Astrocyte (in vitro differentiated cells and primary cell): ENCODE measurements around the gene CTNND2. TPM values are rescaled to one million over a fixed set of nuclear protein-coding genes. Genes with fewer than 3 reads are reported as not detected.

Source experiments
- DNase-seq: peaks from one replicate; pipeline ENCODE4 v3.0.0-alpha.2; 2010; ENCODE audit warnings: low read depth
- FAIRE-seq: peaks from 2 replicates; lab custom pipeline; 2011; peaks lifted over from hg19 to GRCh38; lab: Jason Lieb, UNC
- H2AFZ ChIP-seq: 2 replicates; pipeline ENCODE4 v1.6.0; 2012; ENCODE audit warnings: low read depth, low read length, inconsistent platforms
- H3K27ac ChIP-seq: 2 replicates; pipeline ENCODE4 v1.5.1; 2011; ENCODE audit warnings: low read depth, low read length, inconsistent platforms
- H3K27me3 ChIP-seq: 2 replicates; pipeline ENCODE4 v1.6.0; 2011; ENCODE audit warnings: low read length, inconsistent platforms; ENCODE audit not compliant: insufficient read depth
- H3K36me3 ChIP-seq: 2 replicates; pipeline ENCODE4 v1.5.1; 2011; ENCODE audit warnings: low read length, inconsistent platforms; ENCODE audit not compliant: insufficient read depth
- H3K4me1 ChIP-seq: 2 replicates; pipeline ENCODE4 v1.5.1; 2011; ENCODE audit warnings: low read length, inconsistent platforms; ENCODE audit not compliant: insufficient read depth
- H3K4me2 ChIP-seq: 2 replicates; pipeline ENCODE4 v1.6.0; 2012; ENCODE audit warnings: low read length, inconsistent platforms
- H3K4me3 ChIP-seq: 2 replicates; pipeline ENCODE4 v1.5.1; 2011; ENCODE audit warnings: low read depth, mild to moderate bottlenecking, low read length, inconsistent platforms; ENCODE audit not compliant: insufficient read depth
- H3K79me2 ChIP-seq: 2 replicates; pipeline ENCODE4 v1.6.0; 2012; ENCODE audit warnings: mild to moderate bottlenecking, low read length, inconsistent platforms; ENCODE audit not compliant: insufficient read depth
- H3K9ac ChIP-seq: 2 replicates; pipeline ENCODE4 v1.6.0; 2012; ENCODE audit warnings: mild to moderate bottlenecking, low read length, inconsistent platforms
- H3K9me3 ChIP-seq: 2 replicates; pipeline ENCODE4 v1.5.1; 2012; ENCODE audit warnings: low read depth, mild to moderate bottlenecking, low read length, inconsistent platforms; ENCODE audit not compliant: insufficient read depth
- H4K20me1 ChIP-seq: 2 replicates; pipeline ENCODE4 v1.6.0; 2012; ENCODE audit warnings: low read length, inconsistent platforms; ENCODE audit not compliant: insufficient read depth
- H3K27ac Mint-ChIP-seq: one replicate; pipeline ENCODE4 v1.8.0; 2021; ENCODE audit warnings: mild to moderate bottlenecking, mixed read lengths; ENCODE audit not compliant: unreplicated experiment
- H3K27me3 Mint-ChIP-seq: one replicate; pipeline ENCODE4 v1.8.0; 2021; ENCODE audit warnings: low read depth, mixed read lengths; ENCODE audit not compliant: unreplicated experiment
- H3K36me3 Mint-ChIP-seq: one replicate; pipeline ENCODE4 v1.8.0; 2021; ENCODE audit warnings: low read depth, mixed read lengths; ENCODE audit not compliant: unreplicated experiment
- H3K4me1 Mint-ChIP-seq: one replicate; pipeline ENCODE4 v1.8.0; 2021; ENCODE audit warnings: low read depth, mixed read lengths; ENCODE audit not compliant: unreplicated experiment
- H3K4me3 Mint-ChIP-seq: one replicate; pipeline ENCODE4 v1.8.0; 2021; ENCODE audit warnings: mild to moderate bottlenecking, moderate library complexity, mixed read lengths; ENCODE audit not compliant: unreplicated experiment
- H3K9me3 Mint-ChIP-seq: one replicate; pipeline ENCODE4 v1.8.0; 2021; ENCODE audit warnings: mild to moderate bottlenecking, mixed read lengths; ENCODE audit not compliant: unreplicated experiment
- EZH2 ChIP-seq: IDR thresholded peaks from 2 replicates; pipeline ENCODE4 v1.6.1; 2012; ENCODE audit warnings: mild to moderate bottlenecking, low read length, inconsistent platforms; ENCODE audit not compliant: insufficient read depth
- total RNA-seq: library from RNA; stranded (reverse); gene quantifications from 2 replicates; pipeline ENCODE4 v1.2.1, GENCODE V29; 2021
- TF ChIP-seq, protein P1 (sequence below): IDR thresholded peaks from 2 replicates; pipeline ENCODE4 v1.5.1; 2011; ENCODE audit warnings: low read depth, mild to moderate bottlenecking, inconsistent platforms, low read length, moderate library complexity; ENCODE audit not compliant: insufficient read depth

Gene CTNND2
- total RNA-seq, 1 donor from 2014 or later, result 4.5 TPM

DNA sequence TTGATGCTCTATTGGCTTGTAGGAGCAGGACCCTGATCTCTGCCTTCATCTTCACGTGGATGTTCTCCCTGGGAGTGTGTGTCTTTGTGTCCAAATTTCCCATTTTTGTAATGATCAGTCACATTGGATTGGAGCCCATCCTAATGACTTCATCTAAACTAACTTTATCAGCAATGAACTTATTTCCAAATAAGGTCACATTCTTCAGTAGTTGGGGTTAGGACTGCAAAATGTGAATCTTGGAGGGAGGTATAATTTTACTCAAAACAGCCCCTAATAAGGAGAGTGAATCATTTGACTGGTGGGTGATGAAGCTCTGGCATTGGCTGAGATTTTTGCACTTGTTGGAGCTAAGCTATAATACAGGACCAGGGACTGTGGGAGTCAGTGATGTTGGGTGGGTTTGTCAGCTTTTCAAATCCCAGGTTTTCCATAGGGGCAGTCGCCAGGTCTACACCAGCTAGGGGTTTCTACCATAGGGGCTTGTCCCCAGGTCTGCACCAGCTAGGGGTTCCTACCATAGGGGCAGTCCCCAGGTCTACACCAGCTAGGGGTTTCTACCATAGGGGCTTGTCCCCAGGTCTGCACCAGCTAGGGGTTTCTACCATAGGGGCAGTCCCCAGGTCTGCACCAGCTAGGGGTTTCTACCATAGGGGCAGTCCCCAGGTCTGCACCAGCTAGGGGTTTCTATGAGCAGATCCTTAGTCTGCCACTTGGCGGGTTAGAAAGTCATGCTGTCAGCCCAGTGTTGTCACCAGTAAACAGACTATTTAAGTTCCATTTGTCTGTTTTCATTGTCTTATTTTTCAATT lies 760.6 kb downstream of the CTNND2 start:
- H3K27ac Mint-ChIP-seq, result no peak overlapping the region
- TF ChIP-seq, protein P1, sequence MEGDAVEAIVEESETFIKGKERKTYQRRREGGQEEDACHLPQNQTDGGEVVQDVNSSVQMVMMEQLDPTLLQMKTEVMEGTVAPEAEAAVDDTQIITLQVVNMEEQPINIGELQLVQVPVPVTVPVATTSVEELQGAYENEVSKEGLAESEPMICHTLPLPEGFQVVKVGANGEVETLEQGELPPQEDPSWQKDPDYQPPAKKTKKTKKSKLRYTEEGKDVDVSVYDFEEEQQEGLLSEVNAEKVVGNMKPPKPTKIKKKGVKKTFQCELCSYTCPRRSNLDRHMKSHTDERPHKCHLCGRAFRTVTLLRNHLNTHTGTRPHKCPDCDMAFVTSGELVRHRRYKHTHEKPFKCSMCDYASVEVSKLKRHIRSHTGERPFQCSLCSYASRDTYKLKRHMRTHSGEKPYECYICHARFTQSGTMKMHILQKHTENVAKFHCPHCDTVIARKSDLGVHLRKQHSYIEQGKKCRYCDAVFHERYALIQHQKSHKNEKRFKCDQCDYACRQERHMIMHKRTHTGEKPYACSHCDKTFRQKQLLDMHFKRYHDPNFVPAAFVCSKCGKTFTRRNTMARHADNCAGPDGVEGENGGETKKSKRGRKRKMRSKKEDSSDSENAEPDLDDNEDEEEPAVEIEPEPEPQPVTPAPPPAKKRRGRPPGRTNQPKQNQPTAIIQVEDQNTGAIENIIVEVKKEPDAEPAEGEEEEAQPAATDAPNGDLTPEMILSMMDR, result no peak
- TF ChIP-seq EZH2, result no peak
- DNase-seq (peak; percentile 62), FAIRE-seq (no peak)
- Histone ChIP-seq H3K79me2 (no peaks in the 10 kb centered on the region), H2AFZ (no peak overlapping the region), H3K4me2 (no peak overlapping the region), H4K20me1 (no peaks in the 10 kb centered on the region), H3K4me3 (no peak overlapping the region), H3K4me1 (peaks cover 3% of the 10 kb centered on the region), H3K9me3 (no peaks in the 10 kb centered on the region), H3K9ac (no peak overlapping the region), H3K27ac (no peak overlapping the region), H3K27me3 (no peaks in the 10 kb centered on the region), H3K36me3 (no peaks in the 10 kb centered on the region)
- no peak overlapping the region for H3K4me3 Mint-ChIP-seq
- H3K4me1 Mint-ChIP-seq, result peaks cover 10% of the 10 kb centered on the region
- peaks cover 2% of the 10 kb centered on the region for H3K36me3 Mint-ChIP-seq
- H3K27me3 Mint-ChIP-seq, result peaks cover 12% of the 10 kb centered on the region
- H3K9me3 Mint-ChIP-seq, result peaks cover 3% of the 10 kb centered on the region

GRCh38 chr5:11139217-11139865 lies 764.9 kb downstream of the CTNND2 start:
- no peaks in the 10 kb centered on the region for H3K27me3 ChIP-seq
- H3K9me3 Mint-ChIP-seq, result no peaks in the 10 kb centered on the region
- H3K4me1 Mint-ChIP-seq, result peaks cover 10% of the 10 kb centered on the region
- no peaks in the 10 kb centered on the region for H3K9me3 ChIP-seq
- H3K9ac ChIP-seq, result no peak overlapping the region
- no peaks in the 10 kb centered on the region for H3K79me2 ChIP-seq
- peaks cover 3% of the 10 kb centered on the region for H3K4me1 ChIP-seq
- no peak overlapping the region for H3K4me3 ChIP-seq
- no peaks in the 10 kb centered on the region for H3K36me3 ChIP-seq
- H3K27me3 Mint-ChIP-seq, result peaks cover 13% of the 10 kb centered on the region
- no peak overlapping the region for H3K4me3 Mint-ChIP-seq
- no peak for FAIRE-seq
- H3K27ac ChIP-seq, result no peak overlapping the region
- no peak overlapping the region for H3K27ac Mint-ChIP-seq
- H3K4me2 ChIP-seq, result no peak overlapping the region
- H3K36me3 Mint-ChIP-seq, result no peaks in the 10 kb centered on the region
- DNase-seq, result peak; percentile 55
- H4K20me1 ChIP-seq, result no peaks in the 10 kb centered on the region
- TF ChIP-seq, protein P1, result no peak
- TF ChIP-seq EZH2, result no peak
- H2AFZ ChIP-seq, result no peak overlapping the region

DNA sequence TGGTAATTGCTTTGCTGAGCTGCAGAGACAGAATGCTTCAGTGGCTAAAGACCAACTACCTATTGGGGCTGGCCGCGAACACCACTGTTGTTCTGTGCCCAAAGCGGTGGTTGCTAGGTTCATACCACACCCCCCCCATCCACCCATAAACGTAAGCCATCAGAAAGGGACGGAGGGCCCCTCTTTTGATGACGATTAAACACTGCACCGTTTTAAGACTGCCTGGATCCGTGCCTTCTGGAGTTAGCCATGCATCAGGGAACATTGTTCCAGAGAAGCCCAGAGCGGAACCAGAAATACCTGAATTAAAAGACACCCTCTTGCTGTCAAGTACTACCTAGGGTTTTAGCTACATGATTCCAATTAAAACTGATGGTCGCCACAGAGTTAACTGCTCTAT lies 774.1 kb downstream of the CTNND2 start:
- Mint-ChIP-seq H3K36me3 (no peaks in the 10 kb centered on the region), H3K4me3 (no peak overlapping the region), H3K27ac (no peak overlapping the region), H3K4me1 (no peaks in the 10 kb centered on the region), H3K27me3 (peaks cover 6% of the 10 kb centered on the region), H3K9me3 (no peaks in the 10 kb centered on the region)
- no peak for DNase-seq
- Histone ChIP-seq H3K79me2 (no peaks in the 10 kb centered on the region), H3K4me3 (no peak overlapping the region), H3K4me2 (no peak overlapping the region), H3K9ac (no peak overlapping the region), H4K20me1 (no peaks in the 10 kb centered on the region), H3K27me3 (no peaks in the 10 kb centered on the region), H2AFZ (no peak overlapping the region), H3K9me3 (no peaks in the 10 kb centered on the region), H3K27ac (no peak overlapping the region), H3K36me3 (no peaks in the 10 kb centered on the region), H3K4me1 (no peaks in the 10 kb centered on the region)
- FAIRE-seq, result no peak
- TF ChIP-seq, protein P1, result no peak
- no peak for TF ChIP-seq EZH2
